Umbilical cord (tissue), 2 donors: ENCODE results near the gene DRC1. TPM values are rescaled to one million over a fixed set of nuclear protein-coding genes. Genes with fewer than 3 reads are reported as not detected.
"Not testable (repeated sequence)": the region's sequence is repeated elsewhere in the genome, so short reads cannot be mapped to it uniquely, and the experiment has no call there.

Experiments
- DNase-seq: peaks from one replicate; pipeline ENCODE4 v3.0.0-alpha.2; 2015; ENCODE audit warnings: low spot score
- total RNA-seq: library from RNA; depleted of rRNA; stranded (reverse); fragments of >200 nt; gene quantifications from one replicate; pipeline ENCODE4 v1.2.3, GENCODE V29; 2014; ENCODE audit warnings: low replicate concordance; ENCODE audit not compliant: insufficient read depth

Gene DRC1
- not detected for total RNA-seq

DNA sequence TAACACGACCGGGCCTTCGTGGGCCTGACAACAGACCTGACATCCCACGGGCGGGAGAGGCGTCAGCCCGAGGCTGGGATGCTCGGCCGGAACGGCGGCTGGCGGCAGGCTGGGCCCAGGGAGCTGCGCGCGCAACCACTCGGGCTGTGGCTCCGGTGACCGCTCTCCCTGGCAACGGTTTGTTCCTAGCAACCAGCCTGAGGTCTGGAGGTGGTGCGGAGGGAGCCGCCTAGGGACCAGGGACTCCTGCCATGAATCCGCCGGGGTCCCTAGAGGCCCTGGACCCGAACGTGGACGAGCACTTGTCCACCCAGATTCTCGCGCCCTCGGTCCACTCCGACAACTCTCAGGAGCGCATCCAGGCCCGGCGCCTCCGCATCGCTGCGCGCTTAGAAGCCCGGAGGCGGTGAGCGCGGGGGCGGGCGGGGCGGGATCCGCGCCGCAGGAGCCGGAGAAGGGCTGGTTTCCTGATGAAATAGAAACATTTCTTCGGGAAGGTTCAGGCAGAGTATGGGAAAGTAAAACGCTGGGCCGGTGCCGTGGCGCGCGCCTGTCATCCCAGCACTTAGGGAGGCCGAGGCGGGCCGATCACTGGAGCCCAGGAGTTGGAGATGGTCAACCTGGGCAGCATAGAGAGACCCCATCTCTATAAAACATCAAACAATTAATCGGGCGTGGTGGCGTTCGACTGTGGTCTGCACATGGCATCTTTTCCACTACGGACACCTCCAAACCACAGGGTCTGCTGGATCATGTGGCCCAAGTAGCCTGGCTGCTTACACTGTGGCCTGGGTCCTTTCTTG lies at the start of gene DRC1:
DRC1 (plus strand) TSS at position 182 of the 803 bp plus-strand sequence; CDS start at position 252, 70 bp downstream.
- DNase-seq = peak; percentile 86

DNA sequence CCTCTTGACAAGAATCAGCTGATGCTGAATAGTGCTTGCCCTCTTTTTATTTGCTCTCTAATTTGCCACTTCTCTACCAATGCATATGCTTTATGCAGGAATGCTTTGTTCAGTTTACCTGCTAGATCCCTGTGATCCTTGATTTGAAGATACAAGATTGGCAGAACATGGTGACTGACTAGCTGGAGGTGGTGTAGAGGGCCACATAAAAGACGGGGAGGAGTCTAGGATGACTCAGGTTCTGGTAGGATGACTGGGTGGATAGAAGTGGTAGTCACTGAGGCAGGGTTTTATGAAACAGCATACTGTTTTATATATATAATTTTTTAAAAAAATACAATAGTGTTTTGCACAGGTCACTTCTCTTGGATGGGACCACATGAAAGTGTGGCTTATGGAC lies 48.8 kb upstream of the DRC1 start:
- no peak for DNase-seq

DNA sequence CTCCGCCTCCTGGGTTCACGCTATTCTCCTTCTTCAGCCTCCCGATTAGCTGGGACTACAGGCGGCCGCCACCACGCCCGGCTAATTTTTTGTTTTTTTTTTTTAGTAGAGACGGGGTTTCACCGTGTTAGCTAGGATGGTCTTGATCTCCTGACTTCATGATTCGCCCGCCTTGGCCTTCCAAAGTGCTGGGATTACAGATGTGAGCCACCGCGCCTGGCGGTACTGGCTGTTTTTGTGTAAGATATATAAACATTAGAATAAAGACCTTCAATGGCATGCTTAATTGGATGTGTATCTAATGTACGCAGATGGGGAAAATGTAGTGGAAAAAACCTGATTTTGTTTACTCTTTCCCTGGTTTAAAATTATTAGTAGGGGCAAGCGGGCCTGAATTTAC lies 47.3 kb upstream of the DRC1 start:
- DNase-seq = not testable (repeated sequence)

DNA sequence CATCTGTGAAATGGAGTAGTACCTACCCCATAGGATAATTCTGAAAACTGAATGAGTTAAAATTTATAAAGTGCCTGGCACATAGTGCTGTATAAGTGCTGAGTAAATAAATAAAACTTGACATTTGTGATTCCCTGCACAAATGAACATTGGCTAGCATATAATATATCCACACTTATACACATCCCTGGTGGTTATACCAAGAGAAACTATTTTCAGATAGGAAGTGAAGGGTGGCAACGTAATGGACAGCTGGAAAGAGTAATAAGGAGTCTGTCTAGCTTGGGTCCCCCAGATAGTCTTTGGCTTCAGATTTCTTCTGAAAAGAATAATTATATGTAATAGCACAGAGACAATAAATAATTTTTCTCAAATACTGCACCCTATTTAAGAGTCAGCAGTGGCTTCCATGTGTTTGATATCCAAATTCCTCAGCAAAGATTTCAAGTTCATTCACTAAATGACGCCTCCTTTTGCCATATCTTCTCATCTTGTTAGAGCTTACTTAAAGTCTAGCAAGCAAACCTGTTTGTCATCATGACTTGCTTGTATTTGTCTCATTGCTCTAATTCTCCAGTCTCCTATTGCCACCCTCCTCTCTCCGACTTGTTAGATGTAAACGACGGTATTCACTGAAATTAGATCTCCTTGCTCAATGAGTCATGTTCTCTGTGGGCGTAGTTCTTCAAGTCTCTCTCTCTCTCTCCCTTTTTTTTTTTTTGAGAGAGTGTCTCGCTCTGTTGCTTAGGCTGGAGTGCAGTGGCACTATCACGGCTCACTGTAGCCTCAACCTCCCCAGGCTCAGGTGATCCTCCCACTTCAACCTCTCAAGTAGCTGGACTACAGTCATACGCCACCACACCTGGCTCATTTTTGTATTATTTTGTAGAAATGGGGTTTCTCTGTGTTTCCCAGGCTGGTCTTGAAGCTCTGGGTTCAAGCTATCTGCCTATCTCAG lies 46.4 kb upstream of the DRC1 start:
- DNase-seq = peak; percentile 72

DNA sequence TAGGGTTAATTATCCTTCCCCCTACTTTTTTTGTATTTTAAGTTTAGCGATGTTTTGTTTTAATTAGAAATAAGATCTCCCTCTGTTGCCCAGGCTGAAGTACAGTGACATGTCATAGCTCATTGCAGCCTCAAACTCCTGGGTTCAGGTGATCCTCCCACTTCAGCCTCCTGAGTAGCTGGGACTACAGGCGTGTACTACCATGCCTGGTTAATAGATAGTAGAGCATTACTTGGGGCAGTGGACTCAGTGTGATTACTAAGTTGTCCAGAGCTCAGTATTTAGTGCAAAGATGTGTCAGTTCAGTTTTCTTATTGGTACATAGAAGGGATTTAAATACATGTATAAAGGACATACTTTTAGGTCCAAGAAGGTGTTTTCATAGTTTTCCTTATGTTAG lies 45.6 kb upstream of the DRC1 start:
- no peak for DNase-seq

DNA sequence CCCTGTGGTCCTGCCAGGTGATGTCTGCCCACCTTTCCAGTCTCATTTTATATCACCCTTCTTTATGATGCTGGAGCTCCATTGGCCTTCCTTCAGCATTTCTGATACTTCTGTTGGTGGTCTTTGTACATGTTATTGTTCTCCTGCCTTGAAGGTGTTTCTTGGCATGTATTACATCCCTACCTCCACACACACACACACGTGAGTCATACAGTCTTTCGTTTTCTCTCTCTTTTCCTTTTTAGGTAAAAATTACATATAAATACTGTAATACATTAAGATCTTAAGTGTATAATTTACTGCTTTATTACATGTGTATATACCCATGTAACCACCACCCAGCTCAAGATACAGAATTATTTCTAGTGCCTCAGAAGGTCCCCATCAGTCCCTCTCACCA lies 44.9 kb upstream of the DRC1 start:
- no peak for DNase-seq

DNA sequence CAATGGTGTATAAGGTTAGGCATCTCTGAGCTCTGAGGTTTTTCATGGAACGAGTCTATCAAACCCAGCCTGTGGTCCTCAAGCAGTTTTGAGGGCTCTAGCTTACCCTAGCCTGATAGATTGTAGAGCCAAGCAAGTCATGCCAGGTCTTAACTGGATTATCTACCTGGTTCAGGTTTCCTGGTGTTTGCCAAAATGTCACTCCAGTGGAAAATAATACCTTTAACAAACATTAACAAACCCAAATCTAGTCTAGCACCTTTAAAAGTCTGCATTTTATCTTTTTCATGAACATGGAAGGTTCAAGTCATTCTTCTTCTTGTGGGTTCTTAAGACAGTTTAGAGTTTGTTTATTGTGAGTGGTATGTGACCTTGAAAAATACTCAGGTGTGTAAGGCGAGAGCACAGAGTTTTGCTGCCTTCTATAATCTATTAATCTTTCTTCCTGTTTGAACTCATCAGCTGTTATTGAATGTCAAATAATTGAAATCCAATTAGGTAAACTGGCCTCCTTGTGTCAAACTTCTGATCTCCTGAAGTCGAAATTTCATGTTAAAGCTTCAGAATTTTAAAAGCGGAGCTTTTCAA lies 41.7 kb upstream of the DRC1 start:
- DNase-seq = no peak

DNA sequence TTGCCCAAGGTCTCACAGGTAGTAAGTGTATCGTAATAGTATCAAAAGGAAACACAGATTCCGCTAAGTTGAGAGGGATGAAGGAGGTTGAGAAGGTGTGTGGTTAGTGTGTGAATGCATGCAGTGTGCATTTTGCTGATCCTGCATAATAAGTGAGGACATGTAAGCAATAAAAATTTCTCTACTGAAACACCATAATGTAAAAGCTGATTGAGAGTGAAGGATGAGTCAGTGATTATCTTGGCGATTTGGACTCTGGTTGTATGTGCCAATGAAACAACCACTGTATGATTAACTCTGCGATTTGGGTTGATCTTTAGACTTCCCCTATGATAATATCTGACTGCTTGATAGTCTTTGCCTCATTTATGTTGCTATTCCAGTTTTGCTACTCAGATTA lies 38.4 kb upstream of the DRC1 start:
- no peak for DNase-seq

DNA sequence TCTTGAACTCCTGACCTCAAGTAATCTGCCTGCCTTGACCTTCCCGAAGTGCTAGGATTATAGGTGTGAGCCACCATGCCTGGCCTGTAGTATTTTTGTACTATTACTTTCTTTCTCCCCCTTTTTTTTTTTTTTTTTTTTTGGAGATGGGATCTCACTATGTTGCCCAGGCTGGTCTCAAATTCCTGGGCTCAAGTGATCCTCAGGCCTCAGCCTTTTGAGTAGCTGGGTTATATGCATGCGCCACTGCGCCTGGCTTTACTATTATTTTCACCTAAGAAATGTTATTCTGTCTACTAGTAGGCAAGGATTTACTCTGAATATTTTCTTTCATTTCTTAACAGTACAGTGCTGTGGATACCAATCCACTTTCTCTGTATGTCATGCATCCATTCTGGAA lies 37.8 kb upstream of the DRC1 start:
- DNase-seq = no peak

DNA sequence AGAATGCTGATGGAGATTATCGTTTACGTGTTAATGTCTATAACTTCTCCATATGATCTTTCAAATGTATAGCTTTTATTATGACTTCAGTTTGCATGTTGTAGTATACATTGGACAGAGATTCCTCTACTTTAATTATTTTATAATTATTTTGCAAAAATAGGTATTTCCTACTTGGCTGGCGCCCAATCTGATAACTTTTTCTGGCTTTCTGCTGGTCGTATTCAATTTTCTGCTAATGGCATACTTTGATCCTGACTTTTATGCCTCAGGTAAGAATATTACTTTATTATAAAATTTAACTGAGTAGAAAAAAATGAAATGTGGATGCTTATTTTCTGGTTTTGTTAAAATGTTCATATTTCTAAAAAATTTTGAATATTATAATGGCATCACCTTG lies 37.1 kb upstream of the DRC1 start:
- DNase-seq = no peak

DNA sequence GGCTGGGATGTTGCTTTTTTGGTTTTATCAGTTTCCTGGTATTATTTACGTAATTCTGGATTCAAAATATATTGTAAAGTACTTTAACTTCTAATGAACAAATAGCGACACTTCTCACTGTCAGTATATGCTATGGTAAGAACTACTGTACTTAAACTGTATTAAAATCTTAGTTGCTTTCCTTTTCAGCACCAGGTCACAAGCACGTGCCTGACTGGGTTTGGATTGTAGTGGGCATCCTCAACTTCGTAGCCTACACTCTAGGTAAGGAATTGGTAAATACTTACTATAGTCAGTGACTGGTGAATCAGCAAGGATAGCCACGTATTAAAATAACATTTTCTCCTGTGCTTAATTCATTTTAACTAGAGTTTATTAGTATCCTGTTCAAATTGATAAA lies 34.8 kb upstream of the DRC1 start:
- DNase-seq = no peak

DNA sequence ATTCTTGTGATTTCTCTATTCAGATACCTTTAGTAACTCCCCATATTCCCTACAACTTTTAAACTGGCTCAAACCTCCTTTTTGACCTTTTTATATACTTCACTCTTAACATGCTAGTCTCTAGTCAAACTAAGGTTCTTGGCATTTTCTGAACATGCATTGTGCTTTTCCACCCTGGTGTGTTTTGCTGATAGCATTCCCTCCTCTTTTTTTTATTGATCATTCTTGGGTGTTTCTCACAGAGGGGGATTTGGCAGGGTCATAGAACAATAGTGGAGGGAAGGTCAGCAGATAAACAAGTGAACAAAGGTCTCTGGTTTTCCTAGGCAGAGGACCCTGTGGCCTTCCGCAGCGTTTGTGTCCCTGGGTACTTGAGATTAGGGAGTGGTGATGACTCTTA lies 32.1 kb upstream of the DRC1 start:
- not testable (repeated sequence) for DNase-seq

DNA sequence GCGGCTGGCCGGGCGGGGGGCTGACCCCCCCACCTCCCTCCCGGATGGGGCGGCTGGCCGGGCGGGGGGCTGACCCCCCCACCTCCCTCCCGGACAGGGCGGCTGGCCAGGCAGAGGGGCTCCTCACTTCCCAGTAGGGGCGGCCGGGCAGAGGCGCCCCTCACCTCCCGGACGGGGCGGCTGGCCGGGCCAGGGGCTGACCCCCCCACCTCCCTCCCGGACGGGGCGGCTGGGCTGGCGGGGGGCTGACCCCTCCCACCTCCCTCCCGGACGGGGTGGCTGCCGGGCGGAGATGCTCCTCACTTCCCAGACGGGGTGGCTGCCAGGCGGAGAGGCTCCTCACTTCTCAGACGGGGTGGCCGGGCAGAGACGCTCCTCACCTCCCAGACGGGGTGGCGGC lies 30.8 kb upstream of the DRC1 start:
- not testable (repeated sequence) for DNase-seq

DNA sequence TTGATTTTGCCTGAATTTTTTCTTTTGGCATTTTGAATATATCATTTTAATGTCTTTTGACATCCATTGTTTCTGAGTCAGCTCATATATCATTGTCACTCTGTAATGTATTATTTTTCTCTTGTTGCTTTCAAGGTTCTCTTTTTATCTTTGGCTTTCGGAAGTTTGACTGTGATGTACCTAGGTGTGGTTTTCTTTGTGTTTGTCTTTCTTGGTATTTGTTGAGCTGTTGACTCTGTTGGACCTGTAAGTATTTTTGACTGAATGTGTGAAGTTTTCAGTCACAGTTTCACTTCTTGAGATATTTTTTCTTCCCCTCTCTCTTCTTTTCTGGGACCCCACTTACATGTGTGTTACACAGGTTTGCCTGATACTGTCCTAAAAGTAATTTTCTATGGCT lies 24.9 kb upstream of the DRC1 start:
- no peak for DNase-seq

DNA sequence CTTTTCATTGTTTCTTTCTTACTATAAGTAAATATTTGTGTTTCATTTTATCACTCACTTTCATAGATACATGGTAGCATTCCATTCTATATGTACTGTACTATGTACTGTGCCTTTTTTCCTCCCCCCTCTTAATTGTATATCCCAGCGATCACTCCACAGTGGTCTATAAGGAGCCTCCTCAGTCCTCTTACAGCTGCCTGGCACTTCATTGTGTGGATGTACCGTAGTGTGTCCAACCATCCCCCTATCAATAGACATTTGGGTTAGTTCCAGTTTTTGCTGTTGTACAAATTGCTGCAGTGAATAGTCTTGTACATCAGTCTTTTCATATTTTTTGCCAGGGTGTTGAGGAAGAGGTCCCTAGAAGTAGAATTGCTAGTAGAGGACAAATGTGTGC lies 21.4 kb upstream of the DRC1 start:
- no peak for DNase-seq

DNA sequence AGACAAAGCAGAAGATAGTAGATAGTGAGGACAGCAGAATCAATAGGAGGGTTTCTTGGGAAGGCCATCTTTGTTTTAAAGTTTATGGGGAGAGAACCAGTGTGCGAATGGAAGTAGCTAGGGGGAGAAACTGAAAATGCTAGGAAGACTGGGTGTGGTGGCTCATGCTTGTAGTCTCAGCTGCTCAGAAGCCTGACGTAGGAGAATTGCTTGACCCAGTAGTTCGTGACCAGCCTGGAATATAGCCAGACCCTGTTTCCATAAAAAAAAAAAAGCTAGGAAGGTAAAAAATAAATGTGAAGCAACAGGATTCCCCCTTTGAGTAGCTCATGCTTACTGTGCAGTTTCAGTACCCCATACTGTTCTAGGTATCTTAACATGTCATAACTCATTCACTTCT lies 19.2 kb upstream of the DRC1 start:
- peak; percentile 4 for DNase-seq

DNA sequence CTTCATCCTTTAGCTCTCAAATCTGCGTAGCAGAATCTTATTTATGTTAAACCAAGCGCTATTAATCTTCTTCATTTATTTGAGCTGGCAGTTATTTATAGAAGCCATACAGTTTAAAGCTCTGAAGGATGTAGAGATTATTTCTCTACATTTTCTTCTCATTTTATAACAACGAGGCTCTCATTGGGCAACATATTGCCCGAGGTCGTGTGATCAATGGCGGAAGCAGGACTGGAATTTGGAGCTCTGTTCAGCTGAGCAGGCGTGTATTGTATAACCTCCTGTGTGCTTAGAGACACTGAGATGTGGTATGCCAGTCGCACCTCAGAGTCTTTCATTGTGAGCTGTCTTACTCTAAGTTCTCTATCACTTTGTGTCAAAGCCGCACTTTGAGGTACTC lies 17.5 kb upstream of the DRC1 start:
- no peak for DNase-seq

DNA sequence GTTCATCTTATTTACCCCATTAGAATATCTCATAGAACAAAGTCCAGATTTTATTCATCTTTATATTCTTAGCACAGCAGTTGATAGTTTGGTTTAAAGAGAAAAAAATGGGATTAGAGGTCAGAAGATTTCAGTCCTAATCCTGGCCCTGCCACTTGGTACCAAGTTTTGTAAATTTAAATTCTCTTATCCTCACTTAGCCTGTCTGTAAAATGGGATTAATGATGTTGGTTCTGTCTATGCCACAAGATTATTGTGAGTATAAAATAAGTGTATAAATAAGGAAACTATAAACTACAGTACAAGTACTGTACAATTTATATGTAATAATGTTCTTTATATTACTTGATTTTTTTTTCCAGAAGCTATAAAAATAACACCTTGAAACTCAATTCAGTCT lies 17.1 kb upstream of the DRC1 start:
- DNase-seq = no peak

DNA sequence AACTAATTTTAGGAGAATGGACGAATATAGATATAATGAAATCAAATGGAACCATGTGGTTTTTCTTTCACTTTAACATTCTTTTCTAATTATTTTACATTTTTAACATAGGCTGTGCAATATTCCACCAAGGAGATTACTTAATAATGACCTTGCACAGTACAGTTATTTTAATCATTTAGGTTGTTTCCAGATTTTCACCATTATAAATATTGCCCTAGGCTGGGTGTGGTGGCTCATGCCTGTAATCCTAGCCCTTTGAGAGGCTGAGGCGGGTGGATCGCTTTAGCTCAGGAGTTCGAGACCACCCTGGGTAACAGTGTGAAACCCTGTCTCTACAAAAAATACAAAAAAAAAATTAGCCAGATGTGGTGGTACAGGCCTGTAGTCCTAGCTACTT lies 14.5 kb upstream of the DRC1 start:
- DNase-seq = no peak

DNA sequence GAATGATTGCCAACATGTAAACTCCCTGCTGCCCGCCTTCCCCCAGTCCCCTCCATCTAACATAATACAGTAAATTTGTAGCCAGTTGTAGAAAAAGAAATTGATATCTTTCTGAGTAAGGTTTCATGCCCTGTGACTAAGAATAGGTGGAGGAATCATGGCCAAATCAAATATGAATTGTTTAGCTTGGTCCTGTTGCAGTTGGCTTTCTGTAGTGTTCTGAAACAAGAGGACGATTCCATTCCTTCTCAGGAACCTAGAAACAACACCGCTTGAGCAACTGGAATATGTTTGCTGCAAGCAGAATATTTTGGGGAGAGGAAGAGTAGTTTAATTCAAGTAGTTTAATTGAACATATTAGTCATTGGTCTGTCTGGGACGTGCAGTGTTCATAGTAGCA lies 7.0 kb upstream of the DRC1 start:
- no peak for DNase-seq

DNA sequence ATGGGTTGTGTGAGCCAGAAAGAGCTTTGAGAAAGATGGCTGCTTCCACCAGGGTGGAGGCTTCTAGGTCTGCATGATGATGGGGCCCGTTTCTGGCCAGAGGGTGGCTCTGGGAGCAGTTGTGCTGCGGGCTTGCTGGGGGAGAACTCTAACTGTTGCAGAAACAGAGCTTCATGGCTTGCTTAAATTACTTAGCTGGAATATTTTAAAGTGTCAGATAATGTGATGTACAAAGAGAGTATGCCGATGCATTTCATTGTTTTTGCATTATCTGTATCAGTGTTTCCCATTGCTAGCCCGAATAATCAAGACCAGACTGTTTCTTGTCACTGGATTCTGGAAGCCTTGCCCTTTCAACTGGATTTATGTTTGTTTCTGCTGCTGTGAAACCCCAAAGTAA lies 6.3 kb upstream of the DRC1 start:
- DNase-seq = no peak

DNA sequence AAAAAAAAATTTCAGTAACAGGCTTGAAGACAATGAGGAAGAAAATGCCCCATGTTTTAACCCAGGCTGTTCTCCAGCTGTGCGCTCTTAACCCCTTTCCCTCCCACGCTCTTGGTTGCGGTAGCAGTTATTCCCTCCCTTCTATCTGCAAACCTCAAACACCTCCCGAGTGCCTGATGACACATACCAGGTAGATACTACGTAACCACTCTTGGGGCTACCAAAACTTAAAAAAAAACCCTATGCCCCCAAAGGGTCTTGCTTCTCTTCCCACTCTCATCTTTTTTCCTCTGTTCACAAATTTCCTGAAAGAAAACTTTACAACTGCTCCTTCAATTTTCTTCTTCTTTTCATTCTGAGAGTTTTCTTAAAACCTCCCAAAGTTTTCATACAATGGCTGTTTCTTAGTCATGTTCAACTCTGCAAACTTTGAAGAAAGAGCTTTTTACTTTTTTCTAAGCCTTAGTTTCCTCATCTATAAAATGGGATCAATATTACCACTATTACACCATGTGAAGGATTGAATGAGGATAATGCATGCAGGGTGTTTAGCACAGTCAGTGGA lies 4.9 kb upstream of the DRC1 start:
- no peak for DNase-seq
